ENCODE results near the gene BCLAF3.

The BCLAF3 gene

DNA sequence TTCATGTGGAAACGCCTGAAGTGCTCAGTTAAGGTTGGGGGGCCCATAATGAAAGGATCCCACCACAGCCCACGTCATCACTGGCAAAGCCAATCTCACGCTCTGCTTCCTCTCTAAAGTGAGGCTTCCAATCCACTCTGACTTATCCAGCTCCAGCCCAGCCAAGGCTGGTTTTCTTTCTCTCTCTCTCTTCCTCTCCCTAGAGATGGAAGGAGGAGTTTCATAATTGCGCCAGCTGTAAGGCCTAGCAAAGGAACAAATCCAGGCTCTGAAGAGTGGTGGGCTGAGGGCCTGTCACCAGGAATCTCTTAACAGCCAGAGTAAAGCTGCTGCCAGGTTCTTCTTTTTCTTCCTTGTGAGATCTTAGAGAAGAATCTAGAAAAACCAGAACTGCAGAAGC is 20.7 kb upstream of the BCLAF3 start (continued):
- TF ChIP-seq, protein P1, sequence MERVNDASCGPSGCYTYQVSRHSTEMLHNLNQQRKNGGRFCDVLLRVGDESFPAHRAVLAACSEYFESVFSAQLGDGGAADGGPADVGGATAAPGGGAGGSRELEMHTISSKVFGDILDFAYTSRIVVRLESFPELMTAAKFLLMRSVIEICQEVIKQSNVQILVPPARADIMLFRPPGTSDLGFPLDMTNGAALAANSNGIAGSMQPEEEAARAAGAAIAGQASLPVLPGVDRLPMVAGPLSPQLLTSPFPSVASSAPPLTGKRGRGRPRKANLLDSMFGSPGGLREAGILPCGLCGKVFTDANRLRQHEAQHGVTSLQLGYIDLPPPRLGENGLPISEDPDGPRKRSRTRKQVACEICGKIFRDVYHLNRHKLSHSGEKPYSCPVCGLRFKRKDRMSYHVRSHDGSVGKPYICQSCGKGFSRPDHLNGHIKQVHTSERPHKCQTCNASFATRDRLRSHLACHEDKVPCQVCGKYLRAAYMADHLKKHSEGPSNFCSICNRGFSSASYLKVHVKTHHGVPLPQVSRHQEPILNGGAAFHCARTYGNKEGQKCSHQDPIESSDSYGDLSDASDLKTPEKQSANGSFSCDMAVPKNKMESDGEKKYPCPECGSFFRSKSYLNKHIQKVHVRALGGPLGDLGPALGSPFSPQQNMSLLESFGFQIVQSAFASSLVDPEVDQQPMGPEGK (CRISPR knock-in tag; IDR thresholded peaks at IDR 0.05; ENCODE audit: borderline replicate concordance): no peak
- TF ChIP-seq PPARA (CRISPR knock-in tag; IDR thresholded peaks at IDR 0.05; ENCODE audit: borderline replicate concordance): no peak

DNA sequence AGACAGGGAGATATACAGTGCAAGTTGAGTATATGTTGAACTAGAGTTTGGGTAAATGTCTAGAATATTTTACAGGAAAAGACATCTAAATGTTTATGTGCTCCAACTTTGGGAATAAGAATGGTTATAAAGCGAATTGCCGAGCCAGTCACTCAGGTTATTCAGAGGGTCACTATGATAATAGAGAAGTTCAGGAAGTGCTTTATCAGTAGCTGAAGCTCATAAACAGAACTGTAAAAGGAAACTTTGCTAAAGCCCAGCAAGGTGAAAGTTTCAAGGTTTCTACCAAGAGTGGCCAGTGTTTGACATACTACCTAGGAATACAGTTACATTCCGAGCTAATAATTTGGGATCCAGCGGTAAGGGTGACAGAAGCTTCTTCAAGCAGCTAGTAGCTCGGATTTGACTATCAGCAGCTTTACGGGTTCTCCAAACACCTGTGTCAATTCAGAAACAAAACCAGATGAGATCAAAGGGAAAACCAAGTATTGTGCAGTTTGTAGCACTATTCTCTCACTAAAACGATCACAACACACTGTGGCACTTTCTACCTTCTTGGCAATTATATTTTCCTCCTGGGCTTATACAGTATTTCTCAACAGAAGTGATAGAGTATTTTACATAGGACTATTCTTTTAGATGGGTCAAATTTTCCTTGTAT is 17.2 kb upstream of the BCLAF3 start:
- no peak for ATAC-seq
- TF ChIP-seq ESRRG (CRISPR knock-in tag; IDR thresholded peaks at IDR 0.05) (no peak), TCF4 (CRISPR knock-in tag; IDR thresholded peaks at IDR 0.05; ENCODE audit: borderline replicate concordance) (no peak), PPARA (CRISPR knock-in tag; IDR thresholded peaks at IDR 0.05; ENCODE audit: borderline replicate concordance) (no peak), SNAI2 (CRISPR knock-in tag; IDR thresholded peaks at IDR 0.05) (no peak), TOX (CRISPR knock-in tag; IDR thresholded peaks at IDR 0.05; ENCODE audit: borderline replicate concordance) (no peak), ZFP3 (CRISPR knock-in tag; IDR thresholded peaks at IDR 0.05) (no peak), ARNTL (CRISPR knock-in tag; IDR thresholded peaks at IDR 0.05; ENCODE audit: borderline replicate concordance, low read depth) (no peak), BACH2 (CRISPR knock-in tag; IDR thresholded peaks at IDR 0.05; ENCODE audit: borderline replicate concordance) (no peak), ZFP30 (CRISPR knock-in tag; IDR thresholded peaks at IDR 0.05) (no peak), ZC3H10 (CRISPR knock-in tag; IDR thresholded peaks at IDR 0.05) (no peak), ISL1 (CRISPR knock-in tag; IDR thresholded peaks at IDR 0.05) (no peak), OSR1 (CRISPR knock-in tag; IDR thresholded peaks at IDR 0.05) (no peak), ZNF565 (CRISPR knock-in tag; conservative IDR thresholded peaks at IDR 0.05; ENCODE audit: low read depth) (no peak), ZNF8 (CRISPR knock-in tag; IDR thresholded peaks at IDR 0.05) (no peak), ZNF70 (CRISPR knock-in tag; IDR thresholded peaks at IDR 0.05) (no peak), GLIS3 (CRISPR knock-in tag; IDR thresholded peaks at IDR 0.05) (no peak)
- TF ChIP-seq, protein P1 (CRISPR knock-in tag; IDR thresholded peaks at IDR 0.05; ENCODE audit: borderline replicate concordance): no peak
- TF ChIP-seq, protein P2, sequence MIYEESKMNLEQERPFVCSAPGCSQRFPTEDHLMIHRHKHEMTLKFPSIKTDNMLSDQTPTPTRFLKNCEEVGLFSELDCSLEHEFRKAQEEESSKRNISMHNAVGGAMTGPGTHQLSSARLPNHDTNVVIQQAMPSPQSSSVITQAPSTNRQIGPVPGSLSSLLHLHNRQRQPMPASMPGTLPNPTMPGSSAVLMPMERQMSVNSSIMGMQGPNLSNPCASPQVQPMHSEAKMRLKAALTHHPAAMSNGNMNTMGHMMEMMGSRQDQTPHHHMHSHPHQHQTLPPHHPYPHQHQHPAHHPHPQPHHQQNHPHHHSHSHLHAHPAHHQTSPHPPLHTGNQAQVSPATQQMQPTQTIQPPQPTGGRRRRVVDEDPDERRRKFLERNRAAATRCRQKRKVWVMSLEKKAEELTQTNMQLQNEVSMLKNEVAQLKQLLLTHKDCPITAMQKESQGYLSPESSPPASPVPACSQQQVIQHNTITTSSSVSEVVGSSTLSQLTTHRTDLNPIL (CRISPR knock-in tag; IDR thresholded peaks at IDR 0.05; ENCODE audit: low read depth): no peak
- TF ChIP-seq, protein P3, sequence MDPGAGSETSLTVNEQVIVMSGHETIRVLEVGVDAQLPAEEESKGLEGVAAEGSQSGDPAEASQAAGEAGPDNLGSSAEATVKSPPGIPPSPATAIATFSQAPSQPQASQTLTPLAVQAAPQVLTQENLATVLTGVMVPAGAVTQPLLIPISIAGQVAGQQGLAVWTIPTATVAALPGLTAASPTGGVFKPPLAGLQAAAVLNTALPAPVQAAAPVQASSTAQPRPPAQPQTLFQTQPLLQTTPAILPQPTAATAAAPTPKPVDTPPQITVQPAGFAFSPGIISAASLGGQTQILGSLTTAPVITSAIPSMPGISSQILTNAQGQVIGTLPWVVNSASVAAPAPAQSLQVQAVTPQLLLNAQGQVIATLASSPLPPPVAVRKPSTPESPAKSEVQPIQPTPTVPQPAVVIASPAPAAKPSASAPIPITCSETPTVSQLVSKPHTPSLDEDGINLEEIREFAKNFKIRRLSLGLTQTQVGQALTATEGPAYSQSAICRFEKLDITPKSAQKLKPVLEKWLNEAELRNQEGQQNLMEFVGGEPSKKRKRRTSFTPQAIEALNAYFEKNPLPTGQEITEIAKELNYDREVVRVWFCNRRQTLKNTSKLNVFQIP (CRISPR knock-in tag; IDR thresholded peaks at IDR 0.05; ENCODE audit: borderline replicate concordance, low read depth): no peak

DNA sequence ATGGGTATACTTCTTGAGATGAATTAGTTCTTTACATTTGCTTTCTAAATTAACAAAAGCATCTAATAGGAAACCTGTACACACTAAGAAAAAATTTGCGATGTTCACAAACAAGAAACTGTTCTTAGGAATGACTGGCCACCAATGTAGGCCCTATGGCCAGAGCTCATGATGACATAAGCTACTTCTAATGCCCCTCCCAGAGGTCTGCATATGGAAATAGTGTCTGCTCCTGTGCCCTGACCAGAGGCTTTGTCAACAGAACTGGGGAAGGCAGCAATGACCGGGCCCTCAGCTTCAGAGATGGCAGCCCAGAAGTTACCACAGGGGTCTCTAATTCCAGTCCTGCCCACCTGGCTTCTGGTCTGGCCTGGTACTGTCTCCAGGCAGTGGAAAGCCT is 15.0 kb upstream of the BCLAF3 start:
- TF ChIP-seq, protein P2 (CRISPR knock-in tag; IDR thresholded peaks at IDR 0.05; ENCODE audit: low read depth): no peak
- no peak for TF ChIP-seq RARB (CRISPR knock-in tag; IDR thresholded peaks at IDR 0.05)
- TF ChIP-seq, protein P4, sequence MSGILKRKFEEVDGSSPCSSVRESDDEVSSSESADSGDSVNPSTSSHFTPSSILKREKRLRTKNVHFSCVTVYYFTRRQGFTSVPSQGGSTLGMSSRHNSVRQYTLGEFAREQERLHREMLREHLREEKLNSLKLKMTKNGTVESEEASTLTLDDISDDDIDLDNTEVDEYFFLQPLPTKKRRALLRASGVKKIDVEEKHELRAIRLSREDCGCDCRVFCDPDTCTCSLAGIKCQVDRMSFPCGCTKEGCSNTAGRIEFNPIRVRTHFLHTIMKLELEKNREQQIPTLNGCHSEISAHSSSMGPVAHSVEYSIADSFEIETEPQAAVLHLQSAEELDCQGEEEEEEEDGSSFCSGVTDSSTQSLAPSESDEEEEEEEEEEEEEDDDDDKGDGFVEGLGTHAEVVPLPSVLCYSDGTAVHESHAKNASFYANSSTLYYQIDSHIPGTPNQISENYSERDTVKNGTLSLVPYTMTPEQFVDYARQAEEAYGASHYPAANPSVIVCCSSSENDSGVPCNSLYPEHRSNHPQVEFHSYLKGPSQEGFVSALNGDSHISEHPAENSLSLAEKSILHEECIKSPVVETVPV (CRISPR knock-in tag; IDR thresholded peaks at IDR 0.05): no peak
- no peak for TF ChIP-seq ZNF70 (CRISPR knock-in tag; IDR thresholded peaks at IDR 0.05)
- ATAC-seq: no peak
